HepG2 (cell line): Measurements from ENCODE around the gene SEMA3F. TPM values are rescaled to one million over a fixed set of nuclear protein-coding genes. Genes with fewer than 3 reads are reported as not detected.

ENCODE experiments used
- ARID3A ChIP-seq: IDR thresholded peaks from 2 replicates; pipeline ENCODE4 v1.6.1; 2012; ENCODE audit warnings: low read depth, low read length, improper control_type of control experiment
- E2F1 ChIP-seq: sonication (generic); formaldehyde crosslinking; IDR thresholded peaks from 2 replicates; pipeline ENCODE4 v1.5.0; 2020; ENCODE audit warnings: missing genetic modification reagents
- E2F2 ChIP-seq: sonication (generic); formaldehyde crosslinking; IDR thresholded peaks from 2 replicates; pipeline ENCODE4 v1.4.0; 2020; ENCODE audit warnings: missing genetic modification reagents, borderline replicate concordance
- KLF16 ChIP-seq, 2 experiments: sonication (generic) in 1 of 2; formaldehyde crosslinking in 1 of 2; IDR thresholded peaks; 2 replicates each; pipeline versions ENCODE4 v1.6.1 to v1.8.0; 2016 to 2023; ENCODE audit warnings: missing genetic modification reagents in 2 of 2, missing compliant biosample characterization in 1 of 2
- LRRFIP1 ChIP-seq: sonication (generic); formaldehyde crosslinking; conservative IDR thresholded peaks from 2 replicates; pipeline ENCODE4 v1.4.0; 2020; ENCODE audit warnings: missing genetic modification reagents
- MAF1 ChIP-seq: sonication (generic); formaldehyde crosslinking; IDR thresholded peaks from 2 replicates; pipeline ENCODE4 v1.5.0; 2020; ENCODE audit warnings: missing genetic modification reagents, borderline replicate concordance
- NFE2L1 ChIP-seq: sonication (generic); formaldehyde crosslinking; IDR thresholded peaks from 2 replicates; pipeline ENCODE4 v1.4.0; 2020; ENCODE audit warnings: missing genetic modification reagents, mild to moderate bottlenecking, borderline replicate concordance
- PRDM4 ChIP-seq: sonication (generic); formaldehyde crosslinking; IDR thresholded peaks from 2 replicates; pipeline ENCODE4 v1.9.0; 2021; ENCODE audit warnings: missing genetic modification reagents, borderline replicate concordance
- SAFB2 ChIP-seq: sonication (generic); formaldehyde crosslinking; IDR thresholded peaks from 2 replicates; pipeline ENCODE4 v1.5.1; 2020; ENCODE audit warnings: missing genetic modification reagents, low read depth, mild to moderate bottlenecking, borderline replicate concordance
- SALL2 ChIP-seq: sonication (generic); formaldehyde crosslinking; IDR thresholded peaks from 2 replicates; pipeline ENCODE4 v1.8.1; 2023; ENCODE audit warnings: mild to moderate bottlenecking, missing genetic modification reagents, inconsistent platforms
- SMAD1 ChIP-seq: sonication (generic); formaldehyde crosslinking; IDR thresholded peaks from 2 replicates; pipeline ENCODE4 v1.4.0; 2020; ENCODE audit warnings: missing genetic modification reagents, low read depth, mild to moderate bottlenecking, borderline replicate concordance
- U2AF2 ChIP-seq: fragments of 200-400 bp; formaldehyde crosslinking; IDR thresholded peaks from 2 replicates; pipeline ENCODE4 v1.6.1; 2017; ENCODE audit warnings: low read depth, mild to moderate bottlenecking, low read length
- ZBTB38 ChIP-seq: sonication (generic); formaldehyde crosslinking; IDR thresholded peaks from 2 replicates; pipeline ENCODE4 v1.5.1; 2020; ENCODE audit warnings: mild to moderate bottlenecking, missing genetic modification reagents
- ZNF124 ChIP-seq: sonication (generic); formaldehyde crosslinking; IDR thresholded peaks from 2 replicates; pipeline ENCODE4 v1.4.0; 2020; ENCODE audit warnings: missing genetic modification reagents
- ZNF263 ChIP-seq: sonication (generic); formaldehyde crosslinking; IDR thresholded peaks from 2 replicates; pipeline ENCODE4 v1.4.0; 2020; ENCODE audit warnings: missing genetic modification reagents
- ZNF619 ChIP-seq: sonication (generic); formaldehyde crosslinking; IDR thresholded peaks from 2 replicates; pipeline ENCODE4 v1.4.0; 2020; ENCODE audit warnings: mild to moderate bottlenecking, missing genetic modification reagents
- ZNF740 ChIP-seq: sonication (generic); formaldehyde crosslinking; IDR thresholded peaks from 2 replicates; pipeline ENCODE4 v1.4.0; 2020; ENCODE audit warnings: missing genetic modification reagents
- ZSCAN9 ChIP-seq: IDR thresholded peaks from 2 replicates; pipeline ENCODE4 v1.6.1; 2016; ENCODE audit warnings: borderline replicate concordance
- polyA plus RNA-seq, 8 experiments: library from polyadenylated mRNA; depleted of rRNA in 3 of 8; stranded (reverse) in 7 of 8; unstranded in 1 of 8; fragments of >200 nt; fragmentation: Illumina TruSeq in 4 of 8; extraction: Trizol in 4 of 8; gene quantifications; 2 replicates each; pipeline versions ENCODE4 v1.2.1 to v1.2.3, GENCODE V29; 2011 to 2016; ENCODE audit warnings: low read depth in 4 of 8, missing spikeins in 1 of 8, mixed read lengths in 1 of 8; ENCODE audit not compliant: insufficient read depth in 1 of 8
- total RNA-seq, 5 experiments: library from RNA; depleted of rRNA; stranded (reverse); fragments of >200 nt; fragmentation: Illumina TruSeq; extraction: Trizol; gene quantifications; 2 replicates each; pipeline ENCODE4 v1.2.3, GENCODE V29; 2016; ENCODE audit warnings: low read depth in 1 of 5

Gene SEMA3F
- total and polyA plus RNA-seq, 2 of the 13 experiments (the other 11 are each of a cell fraction or from before 2014, with no cell fraction given) = 7.6 to 17.2 TPM

GRCh38 chr3:50208677-50209344 lies 53.7 kb downstream of the SEMA3F start (continued):
- TF ChIP-seq E2F2 (CRISPR knock-in tag) = no peak; the same call in 1 of the 2 replicates
- TF ChIP-seq MAF1 (CRISPR knock-in tag) = no peak
- no peak for TF ChIP-seq ZNF124 (CRISPR knock-in tag)
- TF ChIP-seq U2AF2 = 0 out of 2 replicates have a peak, but pooled peaks have one; percentile 28
- TF ChIP-seq ZBTB38 (CRISPR knock-in tag) = 0 out of 2 replicates have a peak, but pooled peaks have one; percentile 71
- no peak for TF ChIP-seq ARID3A
- TF ChIP-seq KLF16 (CRISPR knock-in tag; IDR thresholded peaks at IDR 0.05) = peak in 1 of 2 experiments; percentile 80; a peak in 2 of 4 replicates
- 0 out of 2 replicates have a peak, but pooled peaks have one; percentile 84 for TF ChIP-seq ZNF619 (CRISPR knock-in tag)
- TF ChIP-seq SAFB2 (CRISPR knock-in tag) = no peak
- peak; percentile 43 for TF ChIP-seq ZNF263
- TF ChIP-seq SALL2 (CRISPR knock-in tag) = peak; percentile 90
- TF ChIP-seq PRDM4 (CRISPR knock-in tag) = no peak
- peak; percentile 61; the same call in 1 of the 2 replicates for TF ChIP-seq LRRFIP1 (CRISPR knock-in tag)
- TF ChIP-seq E2F1 = no peak; the same call in 1 of the 2 replicates
- TF ChIP-seq ZNF740 (CRISPR knock-in tag) = peak; percentile 27; the same call in 1 of the 2 replicates
- TF ChIP-seq SMAD1 (CRISPR knock-in tag) = peak; percentile 43; the same call in 1 of the 2 replicates
- no peak for TF ChIP-seq ZSCAN9 (CRISPR knock-in tag)
- TF ChIP-seq NFE2L1 (CRISPR knock-in tag) = no peak
